HS-27A (cell line): ENCODE results near the gene ETFRF1.

Experiments used
- DNase-seq: peaks from one replicate; pipeline ENCODE4 v3.0.0-alpha.2; 2012; ENCODE audit warnings: low read depth, missing footprints

The ETFRF1 gene, protein sequence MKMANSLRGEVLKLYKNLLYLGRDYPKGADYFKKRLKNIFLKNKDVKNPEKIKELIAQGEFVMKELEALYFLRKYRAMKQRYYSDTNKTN

DNA sequence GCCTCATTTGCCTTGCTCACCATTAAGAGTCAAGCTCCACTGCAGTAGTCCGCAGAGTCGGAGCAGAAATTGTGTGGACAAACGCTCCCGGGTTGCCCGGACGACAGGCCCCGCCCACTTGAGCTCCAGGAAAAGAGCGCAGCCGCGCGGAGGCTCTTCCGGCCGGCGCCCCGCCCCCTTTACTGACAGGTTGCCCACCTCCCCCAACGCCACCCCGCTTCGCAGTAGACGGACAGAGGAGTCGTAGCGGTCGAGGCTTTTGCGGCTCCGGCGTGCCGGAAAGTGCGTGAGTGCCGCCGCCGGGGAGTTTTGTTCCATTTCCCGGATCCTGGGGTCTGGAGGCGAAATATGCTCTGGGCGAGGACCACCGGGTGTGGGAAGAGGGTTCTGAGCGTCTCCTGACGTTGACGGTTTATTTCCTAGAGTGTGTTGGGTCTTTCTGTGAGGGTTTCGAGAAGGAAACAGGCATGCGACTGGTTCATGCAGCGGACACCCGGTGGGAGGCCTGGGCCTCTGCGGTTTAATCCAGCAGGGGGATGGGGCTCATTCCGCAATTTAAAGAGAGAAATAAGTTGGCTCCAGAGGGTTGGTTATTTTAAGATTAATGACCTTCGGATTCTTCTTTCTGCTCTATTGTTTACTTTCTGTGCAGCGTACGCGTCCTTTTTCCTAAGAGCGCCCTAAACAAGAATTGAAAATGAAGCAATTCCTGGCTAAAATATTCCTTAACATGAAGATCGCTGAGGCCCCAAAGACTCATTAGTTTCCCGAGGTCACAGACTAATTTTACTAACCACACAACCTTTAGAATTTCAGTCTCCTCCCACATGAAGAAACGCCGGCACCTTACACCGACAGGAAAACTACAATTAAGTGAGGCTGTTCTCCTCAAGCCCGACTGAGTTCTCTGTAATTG is at the start of gene ETFRF1, which contains the start of gene DNAI7:
Gene ETFRF1 (plus strand): TSS at position 182 of the 916 bp plus-strand sequence. CDS start 8,720 bp downstream, outside the sequence.
Gene DNAI7 (minus strand): TSS at position 105 of the 916 bp plus-strand sequence. CDS start 82 bp downstream, at position 23.
- DNase-seq, result peak; percentile 93

DNA sequence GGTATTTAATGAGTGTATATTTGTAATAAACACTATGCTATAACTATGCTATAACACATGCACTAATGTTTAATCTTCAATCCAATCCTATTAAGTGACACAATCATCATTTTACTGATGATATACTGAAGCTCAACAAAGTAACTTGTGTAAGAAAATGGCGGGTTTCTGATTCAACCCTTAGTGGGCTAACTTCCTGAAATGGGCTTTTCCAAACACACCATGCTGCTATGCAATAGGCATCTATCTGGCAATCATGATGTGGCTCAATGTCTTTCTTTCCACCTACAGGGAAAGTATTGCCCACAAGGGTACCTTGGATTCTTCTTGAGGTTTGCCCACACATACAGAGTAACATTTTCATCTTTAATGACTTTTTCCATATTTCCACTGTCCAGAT is 48.4 kb upstream of the ETFRF1 start:
- DNase-seq, result no peak

DNA sequence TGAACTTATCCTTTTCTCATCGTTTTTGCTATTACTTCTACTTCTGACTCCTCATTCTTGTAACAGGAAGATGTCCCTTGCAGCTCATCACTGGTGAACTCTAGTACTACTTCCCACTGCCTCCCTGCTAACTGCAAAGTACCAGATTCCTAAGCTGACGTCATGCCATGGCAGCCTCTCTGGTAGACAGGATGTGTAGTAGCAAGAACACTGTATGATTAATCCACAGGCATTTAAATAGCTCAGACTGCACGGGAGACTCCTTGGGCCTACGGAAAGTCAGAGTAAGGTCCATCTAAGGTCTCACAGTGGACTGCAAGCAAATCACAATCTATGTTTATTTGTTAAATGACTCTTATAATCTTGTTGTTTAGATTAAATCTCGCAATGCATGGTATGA is 43.6 kb upstream of the ETFRF1 start:
- DNase-seq, result peak; percentile 89

DNA sequence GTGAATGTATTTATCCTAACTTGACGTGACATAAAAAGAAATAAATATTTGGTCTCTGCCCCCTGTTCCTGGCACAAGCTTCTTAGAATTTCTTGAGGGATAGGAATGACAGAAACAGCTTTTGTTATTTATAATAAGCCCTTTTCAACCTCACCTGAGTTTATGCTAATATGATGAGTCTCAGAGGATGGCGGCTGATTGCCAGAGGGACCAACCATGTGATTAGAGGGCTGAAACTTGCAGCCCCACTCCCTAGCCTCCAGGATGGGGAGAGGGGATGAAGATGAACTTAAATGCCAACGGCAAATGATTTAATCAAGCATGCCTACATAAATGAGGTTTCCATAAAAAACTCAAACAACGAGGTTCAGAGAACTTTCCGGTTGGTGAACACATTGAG is 43.0 kb upstream of the ETFRF1 start:
- no peak for DNase-seq

DNA sequence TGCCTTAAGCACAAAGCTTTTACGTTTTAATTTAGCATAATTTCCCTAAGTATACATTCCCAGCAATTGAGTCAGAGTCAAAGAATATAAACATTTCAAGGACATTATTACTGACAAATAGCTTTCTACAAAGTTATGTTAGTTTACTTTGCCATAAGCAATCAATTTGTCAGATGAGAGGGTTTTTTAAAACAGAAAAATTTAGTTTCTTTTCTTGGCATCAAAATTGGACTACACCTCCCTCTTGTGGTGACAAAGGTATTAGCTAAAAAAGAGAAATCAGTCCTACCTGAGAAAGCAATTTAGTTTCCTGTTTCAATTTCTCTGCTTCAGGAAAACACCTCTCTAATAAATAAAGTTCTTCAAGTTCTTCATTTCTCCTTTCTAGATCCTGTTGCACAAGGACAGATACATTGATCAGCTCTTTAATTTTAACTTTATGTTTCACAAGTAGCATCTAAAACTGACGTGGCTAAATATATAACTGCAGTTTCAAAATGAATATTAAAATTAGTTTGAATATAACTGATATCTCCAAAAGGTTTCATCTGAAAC is 39.9 kb upstream of the ETFRF1 start:
- peak; percentile 20 for DNase-seq

DNA sequence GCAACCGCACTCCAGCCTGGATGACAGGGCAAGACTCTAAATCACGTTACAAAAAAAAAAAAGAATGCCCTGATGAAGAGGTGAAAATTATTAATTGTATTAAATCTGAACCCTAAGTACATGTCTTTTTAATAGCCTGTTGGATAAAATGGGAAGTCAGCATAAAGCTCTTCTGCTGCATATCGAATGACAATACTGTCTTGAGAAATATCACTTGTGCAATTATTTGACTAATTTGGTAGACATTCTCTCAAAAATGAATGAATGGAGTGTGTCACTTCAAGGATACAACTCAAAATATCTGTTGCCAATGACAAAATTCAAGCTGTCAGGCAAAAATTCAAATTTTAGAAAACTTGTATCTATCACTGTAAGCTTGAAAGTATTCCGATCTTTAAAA is 39.0 kb upstream of the ETFRF1 start:
- DNase-seq, result no peak

DNA sequence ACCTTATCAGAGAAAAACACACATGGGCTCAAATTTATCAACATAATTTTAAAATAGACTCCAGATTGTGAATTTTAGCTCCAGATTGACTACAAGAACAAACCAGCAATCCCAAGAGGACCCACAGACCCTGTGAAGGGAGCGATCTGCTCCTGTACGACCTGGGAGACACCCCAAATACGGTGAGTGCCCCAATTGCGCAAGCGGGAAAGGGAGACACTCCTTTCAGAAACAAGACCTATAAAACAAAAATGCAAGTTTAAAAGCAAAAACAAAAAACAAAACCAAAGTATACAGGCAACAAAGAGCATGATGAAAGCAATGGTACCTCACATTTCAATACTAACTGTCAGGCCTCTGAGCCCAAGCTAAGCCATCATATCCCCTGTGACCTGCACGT is 32.2 kb upstream of the ETFRF1 start:
- no peak for DNase-seq

DNA sequence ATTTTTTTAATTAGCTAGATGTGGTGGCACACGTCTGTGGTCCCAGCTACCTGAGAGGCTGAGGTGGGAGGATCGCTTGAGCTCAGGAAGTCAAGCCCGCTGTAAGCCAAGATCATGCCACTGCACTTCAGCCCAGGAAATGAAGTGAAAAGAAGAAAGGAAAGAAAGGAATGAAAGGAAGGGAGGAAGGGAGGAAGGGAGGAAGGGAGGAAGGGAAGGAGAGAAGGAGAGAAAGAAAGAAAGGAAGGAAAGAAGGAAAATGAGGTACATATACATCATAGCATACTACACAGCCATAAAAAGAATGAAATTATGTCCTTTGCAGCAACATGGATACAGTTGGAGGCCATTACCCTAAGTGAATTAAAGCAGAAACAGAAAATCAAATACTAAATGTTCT is 12.3 kb upstream of the ETFRF1 start:
- DNase-seq, result no peak

DNA sequence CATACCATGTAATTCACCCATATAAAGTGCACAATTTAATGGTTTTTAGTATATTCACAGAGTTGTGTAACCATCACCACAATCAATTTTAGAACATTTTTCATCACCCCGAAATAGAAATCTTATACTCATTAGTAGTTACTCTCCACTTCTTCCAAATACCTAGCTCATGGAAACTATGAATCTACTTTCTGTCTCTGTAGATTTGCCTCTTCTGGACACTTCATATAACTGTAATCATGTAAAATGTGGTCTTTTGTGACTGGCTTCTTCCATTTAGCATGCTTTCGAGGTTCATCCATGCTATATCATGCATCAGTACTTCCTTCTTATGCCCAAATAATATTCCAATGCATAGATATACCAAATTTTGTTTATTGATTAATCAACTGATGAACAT is 10.9 kb upstream of the ETFRF1 start:
- no peak for DNase-seq

DNA sequence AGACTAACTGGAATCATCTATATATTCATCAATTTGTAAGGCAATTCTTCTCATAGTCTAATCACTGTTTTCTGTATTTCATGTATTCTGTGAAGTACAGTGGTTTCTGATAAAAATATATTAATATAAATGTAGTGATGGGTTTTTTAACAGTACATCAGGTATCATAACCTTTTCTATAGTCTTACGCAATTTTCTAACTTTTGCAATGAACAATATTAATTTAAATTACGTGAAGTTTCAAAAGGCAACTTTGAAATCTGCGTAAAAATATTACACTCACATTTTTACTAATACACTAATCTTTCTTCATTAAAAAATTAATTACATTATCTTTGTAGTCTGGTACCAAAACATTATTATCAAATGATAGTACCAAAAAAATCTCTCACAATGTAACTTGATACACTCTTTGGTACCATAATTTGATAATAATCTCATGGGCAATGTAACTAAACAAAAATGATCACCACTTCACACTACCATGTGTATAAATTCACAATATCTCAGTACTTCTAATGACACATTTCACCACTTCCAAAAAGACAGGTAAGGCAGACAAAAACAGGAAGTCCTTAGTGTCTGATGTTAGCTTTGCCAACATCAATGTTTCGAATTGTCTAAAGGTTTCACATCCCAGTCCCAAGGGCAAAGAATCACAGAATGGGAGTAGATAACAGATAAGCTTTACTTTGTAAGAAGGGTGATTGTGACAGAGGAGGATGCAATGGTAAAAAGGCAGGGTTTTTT is 8.8 kb upstream of the ETFRF1 start:
- DNase-seq, result no peak

DNA sequence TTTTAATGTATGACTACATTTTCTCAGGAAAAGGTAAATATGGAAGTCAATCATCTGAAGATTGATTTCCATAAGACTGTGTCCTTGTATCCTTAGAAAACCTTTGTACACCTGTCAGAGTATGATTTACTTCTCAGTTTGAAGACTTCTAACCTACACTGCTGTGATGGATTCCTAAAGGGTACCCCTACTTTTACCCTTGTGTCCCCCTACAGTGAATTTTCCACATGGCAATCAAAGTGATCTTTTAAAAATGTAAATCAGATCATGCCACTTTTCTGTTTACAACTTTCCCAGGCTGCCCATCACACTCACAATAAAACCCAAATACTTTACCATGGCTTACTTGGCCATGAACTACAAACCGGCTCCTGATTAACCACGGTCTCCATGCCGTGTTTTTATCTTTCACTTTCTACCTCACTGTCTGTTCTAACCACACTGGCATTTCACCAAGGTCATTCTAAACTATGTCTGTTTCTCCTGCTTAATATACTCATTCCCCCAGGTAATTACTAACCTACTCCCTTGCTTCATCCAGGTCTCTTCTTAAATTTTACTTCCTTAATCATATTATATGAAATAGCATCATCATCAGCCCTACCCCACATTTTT is 8.1 kb upstream of the ETFRF1 start:
- no peak for DNase-seq

DNA sequence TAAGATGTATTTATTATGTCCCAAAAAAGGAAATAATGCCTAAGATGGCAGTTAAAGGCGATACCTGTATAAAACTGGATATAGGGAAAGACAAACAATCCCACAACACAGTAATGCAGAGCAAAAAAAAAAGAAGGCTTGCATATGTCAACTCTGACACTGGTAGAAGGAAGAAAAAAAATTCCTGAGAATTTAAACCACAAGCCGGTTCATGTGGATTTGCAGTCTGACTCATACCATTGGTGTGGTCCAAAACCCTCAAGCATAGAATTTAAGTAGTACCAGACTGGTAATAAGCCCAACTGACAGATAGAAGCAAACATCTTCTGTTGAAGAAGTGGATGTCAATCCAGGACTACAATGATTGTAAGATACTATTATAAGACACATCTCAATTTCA is 7.3 kb upstream of the ETFRF1 start:
- DNase-seq, result peak; percentile 93

DNA sequence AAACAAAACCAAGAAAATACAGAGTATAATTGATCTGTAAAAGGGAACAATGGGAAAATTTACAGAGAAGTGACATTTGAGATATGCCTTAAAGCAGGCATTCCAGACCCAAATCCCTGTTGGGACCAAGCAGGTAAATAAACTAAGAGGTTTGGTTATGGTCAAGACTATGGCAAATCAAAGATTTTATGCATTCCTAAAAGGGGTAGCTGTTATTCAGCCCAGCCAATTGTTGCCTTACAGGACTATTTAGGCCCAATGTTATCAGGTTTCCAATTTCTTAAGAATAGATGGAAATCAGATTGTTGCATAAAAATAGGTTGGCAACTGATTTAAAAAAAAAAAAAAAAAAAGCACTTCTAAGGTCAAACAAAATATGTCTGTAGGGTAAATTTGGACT is 5.4 kb upstream of the ETFRF1 start:
- peak; percentile 66 for DNase-seq

DNA sequence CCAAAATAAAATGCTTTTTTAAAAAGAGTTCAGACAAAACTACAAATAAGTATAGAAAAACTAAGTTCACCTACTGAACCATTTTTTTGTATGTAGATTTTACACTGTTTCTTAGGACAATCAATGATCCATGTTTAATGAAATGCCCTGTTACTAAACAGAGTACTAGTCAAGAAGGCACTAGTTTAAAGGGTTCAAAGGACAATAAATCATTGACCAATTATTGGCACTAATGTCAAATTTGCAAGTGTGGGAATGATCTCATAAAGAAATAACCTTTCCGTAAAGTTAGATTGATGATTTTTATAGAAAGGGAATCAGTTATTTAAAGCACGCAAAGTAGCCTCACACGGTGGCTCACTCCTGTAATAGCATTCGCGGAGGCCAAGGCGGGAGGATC is 4.2 kb upstream of the ETFRF1 start:
- DNase-seq, result no peak

DNA sequence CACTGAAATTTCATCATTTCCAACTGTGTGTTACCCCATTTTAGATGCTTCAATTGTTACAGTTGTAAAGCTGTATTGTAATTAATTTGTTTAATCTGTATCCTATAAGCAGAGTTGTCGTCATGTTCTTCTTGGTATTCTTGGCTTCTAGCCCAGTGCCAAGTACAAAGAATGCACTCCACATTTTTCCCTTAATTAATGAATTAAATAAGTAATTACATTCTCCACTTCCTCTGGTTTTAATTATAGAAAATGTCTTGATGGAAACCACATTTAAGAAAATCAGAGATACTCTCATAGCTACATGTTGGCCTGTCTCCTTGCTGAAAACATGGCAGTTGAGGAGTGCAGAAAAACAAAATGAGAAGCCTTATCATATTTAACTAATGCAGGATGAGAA is 823 bp upstream of the ETFRF1 start:
- DNase-seq, result no peak

DNA sequence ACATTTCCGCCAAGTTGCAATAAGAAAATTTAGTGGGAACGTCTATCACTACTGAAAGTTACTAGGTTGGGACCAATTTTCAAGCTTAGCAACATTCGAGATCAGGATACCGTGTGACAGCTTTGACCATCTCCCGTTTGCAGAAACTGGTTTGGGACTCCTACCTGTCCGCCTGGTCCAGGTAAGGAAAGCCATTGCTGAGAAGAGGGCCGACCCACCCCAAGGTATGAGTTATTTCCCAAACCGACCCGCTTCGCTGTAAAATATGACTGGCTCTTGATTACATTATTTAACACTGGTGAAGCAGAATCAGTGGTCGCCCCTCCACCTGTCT is 348 bp upstream of the ETFRF1 start:
- no peak for DNase-seq

DNA sequence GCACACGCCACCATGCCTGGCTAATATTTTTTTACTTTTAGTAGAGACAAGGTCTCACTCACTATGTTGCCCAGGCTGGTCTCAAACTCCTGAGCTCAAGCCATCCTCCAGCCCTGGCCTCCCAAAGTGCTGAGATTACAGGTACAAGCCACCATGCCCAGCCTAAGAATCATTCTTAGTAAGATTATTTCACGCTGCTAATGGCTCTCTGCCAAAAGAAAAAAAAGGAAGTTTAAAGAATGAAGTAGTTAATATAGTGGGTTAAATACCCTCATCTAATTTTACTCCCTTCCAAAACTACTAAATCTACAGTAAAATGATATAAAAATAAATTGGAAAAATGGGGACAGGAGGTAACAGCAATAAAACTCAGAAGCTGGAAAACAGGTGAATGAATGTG is 2.6 kb downstream of the ETFRF1 start:
- no peak for DNase-seq

DNA sequence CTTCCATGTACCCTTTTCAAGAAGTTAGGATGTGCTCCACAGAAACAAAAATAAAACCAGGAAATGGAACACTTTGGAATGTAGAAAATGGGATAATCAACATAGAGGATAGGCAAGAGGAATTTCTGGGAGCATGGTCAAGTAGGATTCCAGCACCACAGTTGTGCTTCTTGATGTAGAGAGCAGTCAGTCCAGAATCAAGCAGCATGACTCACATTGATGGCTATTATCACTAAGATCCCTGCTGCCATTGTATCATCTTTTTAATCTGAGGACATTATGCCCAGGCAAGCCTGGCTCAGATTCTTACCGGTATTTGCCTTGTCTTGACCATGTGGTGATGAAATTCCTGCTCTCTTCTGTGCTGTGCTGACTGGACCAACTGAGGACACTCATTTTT is 5.7 kb downstream of the ETFRF1 start:
- DNase-seq, result no peak

DNA sequence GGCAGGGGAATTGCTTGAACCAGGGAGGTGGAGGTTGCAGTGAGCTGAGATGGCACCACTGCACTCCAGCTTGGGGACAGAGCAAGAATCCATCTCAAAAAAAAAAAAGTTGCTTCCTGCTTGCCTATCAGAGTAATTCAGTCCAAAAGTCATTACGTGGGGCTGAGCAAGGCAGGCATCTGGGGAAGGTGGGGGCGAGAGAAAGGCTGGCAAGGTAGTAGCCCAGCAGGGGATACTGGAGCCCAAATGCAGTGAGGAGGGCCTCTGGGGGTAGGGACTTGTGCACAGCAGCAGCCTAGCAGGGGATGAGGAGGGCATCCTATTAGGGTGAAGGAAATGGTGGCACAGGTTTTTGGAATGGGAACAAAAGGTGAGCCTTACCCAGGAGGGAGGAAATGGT is 7.1 kb downstream of the ETFRF1 start:
- DNase-seq, result no peak

DNA sequence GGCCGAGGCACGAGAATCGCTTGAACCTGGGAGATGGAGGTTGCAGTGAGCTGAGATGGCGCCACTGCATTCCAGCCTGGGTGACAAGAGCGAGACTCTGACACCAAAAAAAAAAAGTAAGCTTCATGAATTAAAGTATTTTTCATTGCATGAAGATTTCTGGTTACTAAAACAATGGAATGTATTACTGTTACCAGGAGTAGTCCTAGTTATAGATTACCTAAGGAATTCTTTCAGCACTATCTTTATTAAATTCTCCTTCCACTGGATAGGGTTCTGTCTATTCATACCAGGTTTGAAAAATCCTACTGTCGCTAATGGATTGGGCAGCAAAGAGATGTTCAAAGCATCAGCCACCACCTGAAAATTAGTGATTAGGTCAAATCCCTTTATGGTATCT is 12.4 kb downstream of the ETFRF1 start:
- DNase-seq, result no peak

DNA sequence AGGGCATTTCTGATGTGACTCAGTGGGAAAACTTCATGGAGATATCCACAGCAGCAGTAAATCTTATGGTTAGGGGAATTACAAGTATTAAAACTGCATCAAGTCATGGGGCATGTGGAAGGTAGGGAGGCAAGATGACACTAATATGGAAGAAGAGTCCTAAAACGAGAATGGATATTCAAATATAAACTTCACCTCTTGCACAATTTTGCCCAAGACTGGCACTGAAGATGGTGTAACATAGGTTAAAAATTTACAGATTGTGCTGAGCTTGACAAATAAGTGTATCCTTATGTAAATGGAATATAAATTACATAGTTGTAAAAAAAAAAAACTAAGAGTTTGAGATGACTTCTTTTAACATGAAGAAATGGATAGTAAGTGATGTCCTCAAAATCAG is 12.8 kb downstream of the ETFRF1 start:
- DNase-seq, result no peak

DNA sequence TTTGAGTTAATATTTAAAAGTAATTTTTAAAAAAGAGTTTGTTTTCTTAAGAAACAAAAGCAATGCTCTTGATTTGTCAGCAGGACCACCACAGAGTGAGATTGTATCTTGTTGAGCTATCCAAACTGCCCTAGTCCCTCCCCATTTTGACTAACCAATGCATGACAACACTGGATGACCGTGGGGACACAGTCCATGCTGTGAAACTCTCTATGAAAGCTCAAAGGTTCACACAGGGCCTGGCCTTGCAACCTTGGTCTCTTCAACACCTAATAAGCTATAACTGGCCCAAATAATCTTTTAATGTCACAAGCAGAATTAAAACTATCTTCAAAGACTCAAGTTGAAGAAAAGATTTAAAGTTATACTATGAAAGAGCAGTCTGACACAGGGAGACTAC is 13.5 kb downstream of the ETFRF1 start:
- no peak for DNase-seq
